ENCODE data around the gene KRTAP10-11. TPM values are rescaled to one million over a fixed set of nuclear protein-coding genes. Genes with fewer than 3 reads are reported as not detected.
"Not testable (repeated sequence)": the region's sequence is repeated elsewhere in the genome, so short reads cannot be mapped to it uniquely, and the experiment has no call there.

KRTAP10-11 gene
- total and polyA plus RNA-seq, 2 donors (not counting 1 experiment from before 2014, with no cell fraction given) = not detected

DNA sequence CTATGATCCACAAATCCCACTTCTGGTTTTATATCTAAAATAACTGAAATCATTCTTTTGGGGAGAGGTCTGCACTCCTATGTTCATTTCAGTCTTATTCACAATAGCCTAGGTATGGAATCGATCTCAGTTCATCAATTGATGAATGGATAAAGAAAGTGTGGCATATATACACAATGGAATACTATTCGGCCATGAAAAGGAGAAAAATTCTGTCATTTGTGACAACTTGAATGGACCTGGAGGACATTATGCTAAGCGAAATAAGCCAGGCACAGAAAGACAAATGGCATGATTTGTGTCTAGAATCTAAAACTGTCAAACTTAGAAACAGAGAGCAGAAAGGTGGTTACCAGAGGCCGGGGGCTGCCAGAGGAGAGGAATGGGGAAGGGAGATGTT lies 39.7 kb upstream of the KRTAP10-11 start:
- intact Hi-C loops (cut with micrococcal nuclease) = no loop called here
- Mint-ChIP-seq H3K27ac (no peak overlapping the region), H3K4me3 (no peak overlapping the region), H3K4me1 (no peaks in the 10 kb centered on the region), H3K9me3 (ENCODE audit: insufficient read depth) (peaks cover 17% of the 10 kb centered on the region), H3K27me3 (peaks cover 39% of the 10 kb centered on the region)
- no peak for DNase-seq
- no peak overlapping the region for H3K27ac ChIP-seq (ENCODE audit: low read length in 2 of 2)
- H3K4me2 ChIP-seq (replicated peaks; ENCODE audit: low read depth, low read length, poor library complexity, severe bottlenecking) = no peak overlapping the region
- ATAC-seq (ENCODE audit: low read depth) = no peak
- no peaks in the 10 kb centered on the region for H3K4me1 ChIP-seq (ENCODE audit: control insufficient read depth in 2 of 2, insufficient read depth in 2 of 2, low read length in 2 of 2)
- WGBS (ENCODE audit: insufficient coverage) = 85% methylated on average over 2 of the region's 4 CpGs
- no peaks in the 10 kb centered on the region for H4K20me1 ChIP-seq (ENCODE audit: control insufficient read depth, insufficient read depth, low read length, poor library complexity, severe bottlenecking)
- TF ChIP-seq, protein P1, sequence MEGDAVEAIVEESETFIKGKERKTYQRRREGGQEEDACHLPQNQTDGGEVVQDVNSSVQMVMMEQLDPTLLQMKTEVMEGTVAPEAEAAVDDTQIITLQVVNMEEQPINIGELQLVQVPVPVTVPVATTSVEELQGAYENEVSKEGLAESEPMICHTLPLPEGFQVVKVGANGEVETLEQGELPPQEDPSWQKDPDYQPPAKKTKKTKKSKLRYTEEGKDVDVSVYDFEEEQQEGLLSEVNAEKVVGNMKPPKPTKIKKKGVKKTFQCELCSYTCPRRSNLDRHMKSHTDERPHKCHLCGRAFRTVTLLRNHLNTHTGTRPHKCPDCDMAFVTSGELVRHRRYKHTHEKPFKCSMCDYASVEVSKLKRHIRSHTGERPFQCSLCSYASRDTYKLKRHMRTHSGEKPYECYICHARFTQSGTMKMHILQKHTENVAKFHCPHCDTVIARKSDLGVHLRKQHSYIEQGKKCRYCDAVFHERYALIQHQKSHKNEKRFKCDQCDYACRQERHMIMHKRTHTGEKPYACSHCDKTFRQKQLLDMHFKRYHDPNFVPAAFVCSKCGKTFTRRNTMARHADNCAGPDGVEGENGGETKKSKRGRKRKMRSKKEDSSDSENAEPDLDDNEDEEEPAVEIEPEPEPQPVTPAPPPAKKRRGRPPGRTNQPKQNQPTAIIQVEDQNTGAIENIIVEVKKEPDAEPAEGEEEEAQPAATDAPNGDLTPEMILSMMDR (IDR thresholded peaks at IDR 0.05) = no peak
- TF ChIP-seq EZH2 (IDR thresholded peaks at IDR 0.05; ENCODE audit: borderline replicate concordance, insufficient read depth, low read depth, low read length, poor library complexity, severe bottlenecking) = no peak
- H3K79me2 ChIP-seq (ENCODE audit: control insufficient read depth, insufficient read depth, low read length) = no peaks in the 10 kb centered on the region
- peaks cover 0 to 10% (median 3%) of the 10 kb centered on the region in 4 experiments for H3K27me3 ChIP-seq (replicated peaks in 1 of 4; ENCODE audit: control extremely low read depth in 1 of 4, control insufficient read depth in 3 of 4, insufficient read depth in 4 of 4, low read length in 3 of 4)
- H3K9me3 ChIP-seq (ENCODE audit: control extremely low read depth in 1 of 3, control insufficient read depth in 2 of 3, insufficient read depth in 1 of 3, low read length in 2 of 3) = peaks cover 4 to 27% (median 20%) of the 10 kb centered on the region in 3 donors
- no peaks in the 10 kb centered on the region for H3K36me3 ChIP-seq (replicated peaks in 1 of 2; ENCODE audit: control extremely low read depth in 1 of 2, control insufficient read depth in 1 of 2, extremely low read depth in 1 of 2, insufficient read depth in 2 of 2, low read length in 1 of 2)
- H3K4me3 ChIP-seq (ENCODE audit: control extremely low read depth in 1 of 5, extremely low read depth in 1 of 5, insufficient read depth in 1 of 5, low read depth in 2 of 5, low read length in 4 of 5) = no peak overlapping the region
- POLR2A ChIA-PET = no interaction called here
- CTCF ChIA-PET = no interaction called here
- H2AFZ ChIP-seq (ENCODE audit: insufficient read depth, low read depth, low read length, poor library complexity, severe bottlenecking) = no peak overlapping the region
- no peak overlapping the region for H3K9ac ChIP-seq (ENCODE audit: low read length)

DNA sequence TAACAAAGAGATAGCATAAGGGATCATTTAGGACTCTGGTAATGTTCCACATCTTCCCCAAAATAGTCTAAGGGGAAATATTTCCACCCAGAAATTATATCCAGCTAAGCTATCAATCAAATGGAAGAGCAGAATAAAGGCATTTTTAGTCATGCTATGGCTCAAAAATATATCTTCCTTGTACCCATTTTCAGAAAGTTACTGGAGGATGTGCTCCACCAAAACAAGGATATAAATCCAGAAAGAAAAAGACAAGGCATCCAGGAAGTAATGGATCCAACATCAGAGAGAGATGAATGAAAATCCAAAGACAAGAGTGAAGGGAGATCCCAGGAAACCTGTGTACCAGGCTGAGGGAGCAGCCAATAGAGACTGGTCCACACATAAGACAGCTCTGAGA lies 37.0 kb upstream of the KRTAP10-11 start:
- intact Hi-C loops (cut with micrococcal nuclease) = no loop called here
- no peak overlapping the region for H3K4me3 ChIP-seq (ENCODE audit: control extremely low read depth in 1 of 5, extremely low read depth in 1 of 5, insufficient read depth in 1 of 5, low read depth in 2 of 5, low read length in 4 of 5)
- ChIA-PET CTCF (no interaction called here), POLR2A (no interaction called here)
- Mint-ChIP-seq H3K9me3 (ENCODE audit: insufficient read depth) (peaks cover 19% of the 10 kb centered on the region), H3K27ac (no peak overlapping the region), H3K4me3 (no peak overlapping the region), H3K27me3 (peaks cover 32% of the 10 kb centered on the region), H3K4me1 (no peaks in the 10 kb centered on the region)
- ATAC-seq (ENCODE audit: low read depth) = no peak
- no peaks in the 10 kb centered on the region for H3K79me2 ChIP-seq (ENCODE audit: control insufficient read depth, insufficient read depth, low read length)
- no peak overlapping the region for H3K9ac ChIP-seq (ENCODE audit: low read length)
- no peak overlapping the region for H3K4me2 ChIP-seq (replicated peaks; ENCODE audit: low read depth, low read length, poor library complexity, severe bottlenecking)
- peaks cover 0 to 6% (median 0%) of the 10 kb centered on the region in 4 experiments for H3K27me3 ChIP-seq (replicated peaks in 1 of 4; ENCODE audit: control extremely low read depth in 1 of 4, control insufficient read depth in 3 of 4, insufficient read depth in 4 of 4, low read length in 3 of 4)
- peaks cover 4 to 29% (median 25%) of the 10 kb centered on the region in 3 donors for H3K9me3 ChIP-seq (ENCODE audit: control extremely low read depth in 1 of 3, control insufficient read depth in 2 of 3, insufficient read depth in 1 of 3, low read length in 2 of 3)
- no peak for TF ChIP-seq EZH2 (IDR thresholded peaks at IDR 0.05; ENCODE audit: borderline replicate concordance, insufficient read depth, low read depth, low read length, poor library complexity, severe bottlenecking)
- TF ChIP-seq, protein P1 (IDR thresholded peaks at IDR 0.05) = no peak
- no peaks in the 10 kb centered on the region for H3K4me1 ChIP-seq (ENCODE audit: control insufficient read depth in 2 of 2, insufficient read depth in 2 of 2, low read length in 2 of 2)
- H3K36me3 ChIP-seq (replicated peaks in 1 of 2; ENCODE audit: control extremely low read depth in 1 of 2, control insufficient read depth in 1 of 2, extremely low read depth in 1 of 2, insufficient read depth in 2 of 2, low read length in 1 of 2) = no peaks in the 10 kb centered on the region
- no peak overlapping the region for H3K27ac ChIP-seq (ENCODE audit: low read length in 2 of 2)
- H2AFZ ChIP-seq (ENCODE audit: insufficient read depth, low read depth, low read length, poor library complexity, severe bottlenecking) = no peak overlapping the region
- no peaks in the 10 kb centered on the region for H4K20me1 ChIP-seq (ENCODE audit: control insufficient read depth, insufficient read depth, low read length, poor library complexity, severe bottlenecking)
- no peak for DNase-seq

DNA sequence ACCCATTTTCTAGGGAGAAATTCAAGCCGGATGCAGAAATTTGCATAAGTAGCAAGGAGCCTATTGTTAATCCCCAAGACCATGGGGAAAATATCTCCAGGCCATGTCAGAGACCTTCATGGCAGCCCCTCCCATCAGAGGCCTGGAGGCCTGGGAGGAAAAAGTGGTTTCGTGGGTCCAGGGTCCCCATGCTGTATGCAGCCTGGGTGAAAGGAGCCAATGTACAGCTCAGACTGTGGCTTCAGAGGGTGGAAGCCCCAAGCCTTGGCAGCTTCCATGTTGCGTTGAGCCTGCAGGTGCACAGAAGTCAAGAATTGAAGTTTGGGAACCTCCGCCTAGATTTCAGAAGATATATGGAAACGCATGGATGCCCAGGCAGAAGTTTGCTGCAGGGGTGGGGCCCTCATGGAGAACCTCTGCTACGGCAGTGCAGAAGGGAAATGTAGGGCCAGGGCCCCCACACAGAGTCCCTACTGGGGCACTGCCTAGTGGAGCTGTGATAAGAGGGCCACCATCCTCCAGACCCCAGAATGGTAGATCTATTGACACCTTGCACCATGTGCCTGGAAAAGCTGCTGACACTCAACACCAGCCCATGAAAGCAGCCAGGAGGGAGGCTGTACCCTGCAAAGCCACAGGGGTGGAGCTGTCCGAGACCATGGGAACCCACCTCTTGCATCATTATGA lies 35.9 kb upstream of the KRTAP10-11 start:
- intact Hi-C loops (cut with micrococcal nuclease); H3K27me3 ChIP-seq (replicated peaks in 1 of 4; ENCODE audit: control extremely low read depth in 1 of 4, control insufficient read depth in 3 of 4, insufficient read depth in 4 of 4, low read length in 3 of 4); POLR2A ChIA-PET; H3K36me3 ChIP-seq (replicated peaks in 1 of 2; ENCODE audit: control extremely low read depth in 1 of 2, control insufficient read depth in 1 of 2, extremely low read depth in 1 of 2, insufficient read depth in 2 of 2, low read length in 1 of 2); ATAC-seq (ENCODE audit: low read depth); DNase-seq; H2AFZ ChIP-seq (ENCODE audit: insufficient read depth, low read depth, low read length, poor library complexity, severe bottlenecking); H3K4me1 Mint-ChIP-seq; H3K4me3 Mint-ChIP-seq; H3K4me2 ChIP-seq (replicated peaks; ENCODE audit: low read depth, low read length, poor library complexity, severe bottlenecking); H3K27ac Mint-ChIP-seq; H3K9ac ChIP-seq (ENCODE audit: low read length); H3K4me3 ChIP-seq (ENCODE audit: control extremely low read depth in 1 of 5, extremely low read depth in 1 of 5, insufficient read depth in 1 of 5, low read depth in 2 of 5, low read length in 4 of 5); H3K27ac ChIP-seq (ENCODE audit: low read length in 2 of 2); H3K4me1 ChIP-seq (ENCODE audit: control insufficient read depth in 2 of 2, insufficient read depth in 2 of 2, low read length in 2 of 2); CTCF ChIA-PET; H4K20me1 ChIP-seq (ENCODE audit: control insufficient read depth, insufficient read depth, low read length, poor library complexity, severe bottlenecking); H3K79me2 ChIP-seq (ENCODE audit: control insufficient read depth, insufficient read depth, low read length): not testable (repeated sequence)
- peaks cover 19% of the 10 kb centered on the region for H3K9me3 Mint-ChIP-seq (ENCODE audit: insufficient read depth)
- H3K27me3 Mint-ChIP-seq = peaks cover 25% of the 10 kb centered on the region
- peaks cover 4 to 31% (median 25%) of the 10 kb centered on the region in 3 donors for H3K9me3 ChIP-seq (ENCODE audit: control extremely low read depth in 1 of 3, control insufficient read depth in 2 of 3, insufficient read depth in 1 of 3, low read length in 2 of 3)
- WGBS (ENCODE audit: insufficient coverage) = 94% methylated on average over 6 of the region's 7 CpGs

Data from B cell (primary cell).